GM23338 (cell line): ENCODE measurements around the gene RARRES2.
"Not testable (repeated sequence)": the region's sequence is repeated elsewhere in the genome, so short reads cannot be mapped to it uniquely, and the experiment has no call there.

Source experiments
- CREB1 ChIP-seq: fragments of 250-450 bp; sonication (Bioruptor Pico); IDR thresholded peaks from 2 replicates; pipeline ENCODE4 v1.5.0; 2020; ENCODE audit warnings: low read depth, mild to moderate bottlenecking, moderate library complexity
- CTCF ChIP-seq, 2 experiments: fragments of 200-600 bp in 1 of 2; sonication (generic) in 1 of 2; conservative IDR thresholded peaks; 2 replicates each; pipeline versions ENCODE4 v1.5.1 to v1.6.1; 2016 to 2017; ENCODE audit warnings: antibody characterized with exemption in 2 of 2, low read depth in 2 of 2, mild to moderate bottlenecking in 2 of 2, moderate library complexity in 1 of 2
- EZH2 ChIP-seq: fragments of 200-600 bp; sonication (generic); IDR thresholded peaks from one replicate; pipeline ENCODE4 v1.8.0; 2017; ENCODE audit warnings: antibody characterized with exemption, mild to moderate bottlenecking, low read depth; ENCODE audit not compliant: unreplicated experiment
- EZH2phosphoT487 ChIP-seq: fragments of 200-600 bp; sonication (generic); IDR thresholded peaks from one replicate; pipeline ENCODE4 v1.8.1; 2018; ENCODE audit warnings: antibody characterized with exemption; ENCODE audit not compliant: unreplicated experiment
- JUNB ChIP-seq: IDR thresholded peaks from one replicate; pipeline ENCODE4 v1.6.1; 2016; ENCODE audit warnings: antibody characterized with exemption; ENCODE audit not compliant: unreplicated experiment
- POLR2AphosphoS5 ChIP-seq: IDR thresholded peaks from 2 replicates; pipeline ENCODE4 v1.6.1; 2016; ENCODE audit warnings: antibody characterized with exemption, low read depth
- REST ChIP-seq: IDR thresholded peaks from one replicate; pipeline ENCODE4 v1.6.1; 2018; ENCODE audit warnings: antibody characterized with exemption; ENCODE audit not compliant: unreplicated experiment

- TF ChIP-seq CTCF (conservative IDR thresholded peaks at IDR 0.05; ENCODE audit: low read depth in 2 of 2); POLR2AphosphoS5; EZH2; REST; EZH2phosphoT487; JUNB; CREB1: not testable (repeated sequence)
These were observed 46.4 kb downstream of the RARRES2 start for GRCh38 chr7:150295027-150295426.
